Activated naive CD8-positive, alpha-beta T cell treated with anti-CD3 and anti-CD28 coated beads, Interleukin-2, amount 10 ng/mL, durations not matched to agents 7 days and 5 days (primary cell): Measurements from ENCODE around the gene HES5. TPM values are rescaled to one million over a fixed set of nuclear protein-coding genes. Genes with fewer than 3 reads are reported as not detected.

Experiments
- ATAC-seq: fragments of 150-1000 bp; cut with Tn5 transposase; one replicate; pipeline ENCODE4 v1.10.0; 2021; ENCODE audit warnings: low read depth, moderate library complexity
- POLR2A ChIA-PET: fragments of 350-600 bp; sonication (Branson Sonifier 250); formaldehyde crosslinking; loops from one replicate; lab custom pipeline; 2021; ENCODE audit warnings: antibody characterized with exemption; lab: Charles Lee
- DNase-seq: peaks from one replicate; pipeline ENCODE4 v3.0.0; 2021
- H3K27ac Mint-ChIP-seq: one replicate; pipeline ENCODE4 v1.8.0; 2022; ENCODE audit warnings: mild to moderate bottlenecking, mixed read lengths
- H3K27me3 Mint-ChIP-seq: one replicate; pipeline ENCODE4 v1.8.0; 2022; ENCODE audit warnings: mild to moderate bottlenecking, moderate library complexity, mixed read lengths
- H3K36me3 Mint-ChIP-seq: one replicate; pipeline ENCODE4 v1.8.0; 2021; ENCODE audit warnings: mild to moderate bottlenecking, mixed read lengths
- H3K4me1 Mint-ChIP-seq: one replicate; pipeline ENCODE4 v1.8.0; 2021; ENCODE audit warnings: mixed read lengths
- H3K4me3 Mint-ChIP-seq: one replicate; pipeline ENCODE4 v1.8.0; 2022; ENCODE audit warnings: mild to moderate bottlenecking, moderate library complexity, mixed read lengths
- H3K9me3 Mint-ChIP-seq: one replicate; pipeline ENCODE4 v1.8.0; 2021; ENCODE audit warnings: mixed read lengths
- total RNA-seq, 2 experiments: library from RNA; stranded (reverse); gene quantifications; one replicate each; pipeline ENCODE4 v1.2.3, GENCODE V29; 2021

HES5 gene
- total RNA-seq, 2 experiments from 2014 or later = not detected

DNA sequence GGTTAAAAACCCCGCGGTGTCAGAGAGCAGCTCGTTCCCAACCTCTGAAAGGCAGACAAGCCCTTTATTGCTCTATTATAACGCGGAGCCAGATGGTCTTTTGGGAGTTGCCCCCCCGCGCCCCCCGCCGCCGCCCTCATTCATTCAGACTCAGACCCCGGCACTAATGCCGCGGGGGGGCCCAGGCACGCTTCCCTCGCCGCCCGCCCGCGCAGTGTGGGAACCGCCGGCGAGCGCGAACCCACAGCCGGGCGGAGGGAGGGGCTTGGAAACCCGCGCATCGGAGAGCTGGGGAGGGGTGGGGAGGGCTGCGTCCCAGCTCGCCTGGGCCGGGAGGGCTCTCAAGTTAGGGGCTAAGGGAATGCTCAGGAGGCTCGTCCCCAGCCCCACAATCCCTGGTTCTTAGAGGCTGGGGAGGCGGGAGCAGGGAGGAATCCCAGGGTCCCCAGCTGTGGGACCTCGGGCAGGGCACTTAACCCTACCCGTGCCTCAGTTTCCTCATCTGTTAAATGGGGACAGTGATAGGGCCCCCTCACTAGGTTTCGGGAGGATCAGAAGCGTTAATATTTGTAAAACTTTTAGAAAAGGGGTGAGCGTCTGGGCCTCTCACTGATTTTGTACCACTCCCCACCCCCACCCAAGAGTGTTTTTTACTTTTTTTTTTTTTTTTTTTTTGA lies 10.9 kb upstream of the HES5 start:
- H3K27me3 Mint-ChIP-seq = peaks cover 8% of the 10 kb centered on the region
- ATAC-seq = no peak
- no peak for DNase-seq
- H3K9me3 Mint-ChIP-seq = no peaks in the 10 kb centered on the region
- H3K4me1 Mint-ChIP-seq = no peaks in the 10 kb centered on the region
- H3K36me3 Mint-ChIP-seq = no peaks in the 10 kb centered on the region
- no peak overlapping the region for H3K27ac Mint-ChIP-seq
- no peak overlapping the region for H3K4me3 Mint-ChIP-seq
- POLR2A ChIA-PET = interaction anchor here (0.9 to 1.2 kb wide), 4 partner anchors 15 to 17 kb away, joined by 3 to 4 read pairs (median 4); partner anchors contain the start of gene TNFRSF14

- ATAC-seq = no peak
- H3K27ac Mint-ChIP-seq = no peak overlapping the region
- H3K4me3 Mint-ChIP-seq = no peak overlapping the region
- peak; percentile 55 for DNase-seq
- no peaks in the 10 kb centered on the region for H3K36me3 Mint-ChIP-seq
- no peaks in the 10 kb centered on the region for H3K9me3 Mint-ChIP-seq
- H3K27me3 Mint-ChIP-seq = peaks cover 8% of the 10 kb centered on the region
- POLR2A ChIA-PET = interaction anchor here (0.7 kb wide), 1 partner anchor 46 kb away, joined by 3 read pairs; no protein-coding TSS in a partner anchor
- H3K4me1 Mint-ChIP-seq = no peaks in the 10 kb centered on the region
Observed at GRCh38 chr1:2539312-2539907, 9.3 kb upstream of the HES5 start.

DNA sequence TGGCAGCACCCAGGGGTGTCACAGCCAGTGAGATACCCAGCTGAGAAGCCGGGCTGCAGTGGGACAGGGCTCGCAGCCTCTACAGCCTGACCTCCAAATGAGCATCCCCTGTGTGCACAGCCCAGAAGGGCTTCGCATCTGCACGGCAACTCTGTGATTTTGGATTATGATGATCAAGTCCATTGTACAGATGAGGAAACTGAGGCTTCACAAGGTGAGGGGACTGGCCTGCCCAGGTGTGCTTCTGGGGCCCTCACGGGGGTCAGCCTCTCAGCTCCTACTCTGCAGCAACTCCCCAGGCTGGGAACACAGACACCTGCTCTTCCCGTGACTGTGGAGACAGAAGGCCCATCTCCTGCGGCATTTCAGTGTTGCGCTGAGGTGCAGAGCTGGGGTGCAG lies 8.8 kb upstream of the HES5 start:
- Mint-ChIP-seq H3K4me1 (no peaks in the 10 kb centered on the region), H3K27me3 (peaks cover 8% of the 10 kb centered on the region), H3K27ac (no peak overlapping the region), H3K9me3 (no peaks in the 10 kb centered on the region), H3K36me3 (no peaks in the 10 kb centered on the region), H3K4me3 (no peak overlapping the region)
- no peak for DNase-seq
- POLR2A ChIA-PET = no interaction called here
- no peak for ATAC-seq

- Mint-ChIP-seq H3K27me3 (peaks cover 8% of the 10 kb centered on the region), H3K4me3 (no peak overlapping the region), H3K36me3 (no peaks in the 10 kb centered on the region), H3K27ac (no peak overlapping the region), H3K4me1 (no peaks in the 10 kb centered on the region), H3K9me3 (no peaks in the 10 kb centered on the region)
- POLR2A ChIA-PET = no interaction called here
- ATAC-seq (no peak), DNase-seq (no peak)
Observed at GRCh38 chr1:2538376-2538775, 8.3 kb upstream of the HES5 start.

GRCh38 chr1:2537784-2538115 lies 7.7 kb upstream of the HES5 start:
- POLR2A ChIA-PET = no interaction called here
- no peak for ATAC-seq
- no peaks in the 10 kb centered on the region for H3K36me3 Mint-ChIP-seq

GRCh38 chr1:2535981-2536380 lies 5.9 kb upstream of the HES5 start:
- Mint-ChIP-seq H3K4me1 (peaks cover under 1% of the 10 kb centered on the region), H3K27me3 (peaks cover 5% of the 10 kb centered on the region), H3K4me3 (no peak overlapping the region), H3K27ac (no peak overlapping the region), H3K9me3 (no peaks in the 10 kb centered on the region), H3K36me3 (no peaks in the 10 kb centered on the region)
- no peak for ATAC-seq
- DNase-seq = no peak
- POLR2A ChIA-PET = interaction anchor here (1.2 kb wide), 2 partner anchors 10 to 11 kb away, joined by 4 to 5 read pairs; partner anchors contain the start of gene PANK4

More at GRCh38 chr1:2537784-2538115, 7.7 kb upstream of the HES5 start:
- H3K9me3 Mint-ChIP-seq = no peaks in the 10 kb centered on the region
- no peaks in the 10 kb centered on the region for H3K4me1 Mint-ChIP-seq
- no peak overlapping the region for H3K27ac Mint-ChIP-seq
- peaks cover 8% of the 10 kb centered on the region for H3K27me3 Mint-ChIP-seq
- H3K4me3 Mint-ChIP-seq = no peak overlapping the region
- no peak for DNase-seq

DNA sequence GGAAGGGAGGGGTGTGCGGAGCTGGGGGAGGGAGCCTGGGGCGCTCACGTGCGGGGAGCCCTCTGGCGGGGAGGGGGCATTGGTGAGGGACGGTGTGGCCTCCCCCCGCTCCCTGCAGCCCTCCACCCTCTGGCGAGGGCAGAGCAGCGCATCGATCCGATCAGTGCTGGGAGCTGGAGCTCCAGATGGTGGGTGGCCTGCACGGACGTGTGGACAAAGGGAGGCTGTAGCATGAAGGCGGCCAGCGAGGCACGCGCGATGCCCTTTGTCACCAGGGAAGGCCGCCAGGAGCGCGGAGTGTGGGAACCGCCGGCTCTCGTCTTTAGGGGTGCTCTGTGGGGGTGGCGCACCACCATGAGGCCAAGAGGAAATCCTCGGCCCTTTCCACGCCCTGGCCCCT lies 5.4 kb upstream of the HES5 start:
- POLR2A ChIA-PET = interaction anchor here (1.2 kb wide), 1 partner anchor 9 kb away, joined by 5 read pairs; the partner anchor contains the start of gene PANK4
- H3K4me1 Mint-ChIP-seq = peaks cover 1% of the 10 kb centered on the region
- ATAC-seq (no peak), DNase-seq (no peak)
- no peak overlapping the region for H3K27ac Mint-ChIP-seq
- peaks cover 10% of the 10 kb centered on the region for H3K27me3 Mint-ChIP-seq
- no peaks in the 10 kb centered on the region for H3K9me3 Mint-ChIP-seq
- no peaks in the 10 kb centered on the region for H3K36me3 Mint-ChIP-seq
- H3K4me3 Mint-ChIP-seq = no peak overlapping the region

DNA sequence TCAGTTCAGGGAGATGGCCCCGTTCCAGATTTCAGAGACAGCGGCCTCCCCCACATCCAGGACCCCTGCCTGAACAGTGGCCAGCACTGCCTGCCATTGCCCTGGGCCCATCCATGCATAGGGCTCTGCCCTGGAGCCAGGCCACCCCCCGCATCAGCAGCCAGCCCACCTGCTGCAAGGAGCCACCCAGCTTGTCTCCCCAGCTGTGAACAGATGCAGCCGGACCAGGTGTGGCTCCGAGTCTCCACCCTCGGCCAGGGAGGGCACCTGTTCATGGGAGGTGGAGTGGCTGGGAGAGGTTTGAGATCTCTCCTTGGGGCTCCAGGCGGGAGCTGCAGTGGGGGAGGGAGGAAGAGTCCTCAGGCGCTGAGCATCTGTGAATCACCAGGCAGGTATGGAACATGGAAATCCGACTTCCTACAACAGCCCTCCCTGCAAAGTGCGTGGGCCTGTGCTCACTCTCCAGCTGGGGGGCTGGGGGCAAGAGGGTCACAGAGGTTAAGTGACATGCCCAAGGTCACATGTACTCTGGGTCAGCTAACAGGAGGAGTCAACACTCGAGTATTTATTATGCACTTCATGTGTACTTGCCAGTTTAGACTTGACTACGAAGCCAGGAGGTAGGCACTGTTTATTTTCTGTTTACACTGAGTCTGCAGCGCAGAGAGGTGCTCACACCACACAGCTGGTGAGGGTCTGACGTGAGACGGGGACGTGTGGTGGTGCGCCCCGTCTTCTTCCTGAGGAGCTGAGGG lies 4.8 kb upstream of the HES5 start:
- Mint-ChIP-seq H3K27ac (no peak overlapping the region), H3K4me1 (peaks cover 1% of the 10 kb centered on the region), H3K36me3 (no peaks in the 10 kb centered on the region), H3K27me3 (peaks cover 10% of the 10 kb centered on the region), H3K9me3 (no peaks in the 10 kb centered on the region), H3K4me3 (no peak overlapping the region)
- no peak for ATAC-seq
- no peak for DNase-seq
- POLR2A ChIA-PET = interaction anchor here (1.2 to 1.8 kb wide), 4 partner anchors 9 to 22 kb away, joined by 3 to 5 read pairs (median 4); partner anchors contain the start of gene PANK4

GRCh38 chr1:2534315-2534686 lies 4.2 kb upstream of the HES5 start:
- Mint-ChIP-seq H3K27ac (no peak overlapping the region), H3K27me3 (peaks cover 10% of the 10 kb centered on the region), H3K4me1 (peaks cover 1% of the 10 kb centered on the region), H3K4me3 (no peak overlapping the region), H3K9me3 (no peaks in the 10 kb centered on the region), H3K36me3 (no peaks in the 10 kb centered on the region)
- no peak for ATAC-seq
- POLR2A ChIA-PET = interaction anchor here (0.7 to 1.8 kb wide), 4 partner anchors 9 to 22 kb away, joined by 3 to 5 read pairs (median 3); no protein-coding TSS in a partner anchor
- no peak for DNase-seq

GRCh38 chr1:2533365-2533764 lies 3.3 kb upstream of the HES5 start:
- peaks cover 5% of the 10 kb centered on the region for H3K4me1 Mint-ChIP-seq
- H3K9me3 Mint-ChIP-seq = no peaks in the 10 kb centered on the region
- no peaks in the 10 kb centered on the region for H3K36me3 Mint-ChIP-seq
- POLR2A ChIA-PET = interaction anchor here (0.7 to 4.6 kb wide), 4 partner anchors 8 to 23 kb away, joined by 3 to 32 read pairs (median 4); no protein-coding TSS in a partner anchor
- H3K27ac Mint-ChIP-seq = no peak overlapping the region
- DNase-seq = no peak
- no peak for ATAC-seq
- H3K4me3 Mint-ChIP-seq = no peak overlapping the region
- H3K27me3 Mint-ChIP-seq = peaks cover 17% of the 10 kb centered on the region

DNA sequence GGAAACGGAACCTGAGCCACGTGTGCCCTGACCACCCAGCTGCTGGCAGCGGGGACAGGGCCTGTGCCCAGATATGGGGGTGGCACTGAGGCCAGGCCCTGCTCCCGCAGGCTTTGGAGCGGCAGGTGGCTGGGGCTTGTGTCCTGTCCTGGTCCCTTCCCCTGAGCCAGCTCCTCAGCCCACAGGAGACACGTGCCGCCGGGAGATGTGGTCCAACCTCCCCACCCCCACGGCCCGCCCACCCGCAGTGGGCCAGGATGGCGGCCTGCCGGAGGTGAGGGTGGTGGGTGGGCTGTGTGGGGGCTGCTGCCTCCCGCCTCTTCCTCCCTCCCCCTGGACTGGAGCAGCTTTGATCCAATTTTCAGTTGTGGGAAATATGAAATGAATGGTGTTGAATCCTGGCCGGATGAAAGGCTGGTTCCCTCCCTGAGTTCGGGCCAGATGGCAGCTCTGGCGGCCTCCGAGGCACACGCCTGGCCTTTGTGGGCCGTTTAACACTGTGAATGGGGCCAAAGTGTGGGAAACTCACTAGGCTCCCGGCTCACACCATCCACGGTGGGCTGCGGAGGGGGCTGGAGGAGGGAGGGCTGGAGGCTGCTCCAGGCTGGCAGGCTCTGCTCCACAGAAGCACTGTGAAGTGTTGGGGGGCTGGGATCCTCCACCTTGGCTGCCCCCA lies 2.6 kb upstream of the HES5 start:
- Mint-ChIP-seq H3K36me3 (no peaks in the 10 kb centered on the region), H3K27ac (no peak overlapping the region), H3K27me3 (peaks cover 17% of the 10 kb centered on the region), H3K4me1 (peaks cover 5% of the 10 kb centered on the region), H3K9me3 (no peaks in the 10 kb centered on the region), H3K4me3 (no peak overlapping the region)
- ATAC-seq (no peak), DNase-seq (no peak)
- POLR2A ChIA-PET = interaction anchor here (1.8 to 4.6 kb wide), 2 partner anchors 7 to 14 kb away, joined by 5 to 32 read pairs; no protein-coding TSS in a partner anchor

DNA sequence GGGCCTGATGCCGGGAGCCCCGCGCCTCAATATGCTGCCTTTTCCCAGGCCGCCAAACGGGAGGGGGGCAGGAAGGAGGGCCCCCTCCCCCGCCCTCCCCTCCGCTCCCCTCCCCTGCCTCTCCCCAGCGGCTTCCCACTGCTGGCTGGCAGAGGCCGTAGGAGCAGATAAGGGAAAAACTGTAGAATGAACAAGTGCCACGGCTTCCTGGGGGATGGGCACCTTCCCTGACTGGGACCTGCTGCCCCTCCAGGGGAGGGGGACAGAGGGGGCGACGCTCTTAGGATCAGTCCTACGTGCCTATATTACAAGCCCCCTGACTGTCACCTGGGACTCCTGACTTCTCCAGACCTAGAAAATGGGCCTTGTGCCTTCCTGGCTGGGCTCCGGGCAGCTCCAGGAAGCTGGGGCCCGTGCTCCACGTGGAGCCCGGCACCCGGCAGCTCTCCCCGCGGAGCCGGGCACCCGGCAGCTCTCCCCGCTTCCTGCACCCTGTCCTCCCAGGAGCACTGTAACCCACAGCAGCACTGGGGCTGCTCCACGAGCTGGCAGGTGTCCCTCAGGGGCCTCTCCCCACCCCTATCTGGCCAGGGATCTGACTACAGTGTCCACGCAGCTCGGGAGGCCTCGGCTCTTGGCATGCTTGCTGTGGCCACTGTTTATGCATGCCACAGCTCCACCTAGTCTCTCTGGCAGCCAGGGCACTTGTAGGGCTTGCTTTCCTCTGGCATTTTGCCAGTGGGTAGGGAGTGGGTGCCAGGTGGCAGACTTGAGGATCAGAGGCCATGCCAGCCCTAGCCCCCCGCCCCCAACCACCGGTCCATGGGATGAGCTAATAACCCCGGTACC lies 674 bp upstream of the HES5 start:
- ATAC-seq (no peak), DNase-seq (no peak)
- H3K9me3 Mint-ChIP-seq = no peaks in the 10 kb centered on the region
- H3K27me3 Mint-ChIP-seq = peaks cover 16% of the 10 kb centered on the region
- peaks cover 9% of the 10 kb centered on the region for H3K4me1 Mint-ChIP-seq
- no peaks in the 10 kb centered on the region for H3K36me3 Mint-ChIP-seq
- H3K4me3 Mint-ChIP-seq = no peak overlapping the region
- POLR2A ChIA-PET = interaction anchor here (4.6 kb wide), 1 partner anchor 16 kb away, joined by 32 read pairs; no protein-coding TSS in a partner anchor
- H3K27ac Mint-ChIP-seq = no peak overlapping the region
